Activated CD4-positive, alpha-beta T cell treated with anti-CD3 and anti-CD28 coated beads for 4 hours (primary cell): ENCODE data around the gene PLCL1.
A peak's percentile ranks its signal among the peaks of the same experiment; 100 is the strongest.

Experiments
- DNase-seq, 2 donors: peaks; one replicate each; pipeline ENCODE4 v3.0.0-alpha.2; 2020

Gene PLCL1

DNA sequence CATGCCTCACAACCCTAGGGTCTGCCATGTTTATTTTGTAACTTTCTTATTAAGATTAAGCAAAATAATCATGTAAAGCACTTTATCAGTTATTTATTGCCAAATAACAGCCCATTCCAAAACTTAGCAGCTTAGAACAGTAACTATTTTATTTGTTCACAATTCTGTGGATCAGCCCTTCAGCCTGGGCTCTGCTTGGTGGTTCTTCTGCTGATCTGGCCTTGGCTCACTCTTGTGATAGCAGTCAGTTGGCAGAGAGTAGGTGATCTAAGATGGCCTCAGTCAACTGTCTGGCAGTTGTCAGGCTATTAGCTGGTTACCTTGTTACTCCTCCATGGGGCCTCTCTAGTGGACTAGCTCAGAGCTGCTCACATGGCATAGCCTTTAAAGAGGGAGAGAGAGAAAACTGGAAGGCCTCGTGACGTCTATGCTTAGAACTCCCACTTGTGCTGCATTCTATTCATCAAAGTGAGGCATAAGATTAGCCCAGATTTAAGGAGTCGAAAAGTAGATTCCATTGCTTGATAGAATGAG lies 54.3 kb downstream of the PLCL1 start:
- DNase-seq = no peak

DNA sequence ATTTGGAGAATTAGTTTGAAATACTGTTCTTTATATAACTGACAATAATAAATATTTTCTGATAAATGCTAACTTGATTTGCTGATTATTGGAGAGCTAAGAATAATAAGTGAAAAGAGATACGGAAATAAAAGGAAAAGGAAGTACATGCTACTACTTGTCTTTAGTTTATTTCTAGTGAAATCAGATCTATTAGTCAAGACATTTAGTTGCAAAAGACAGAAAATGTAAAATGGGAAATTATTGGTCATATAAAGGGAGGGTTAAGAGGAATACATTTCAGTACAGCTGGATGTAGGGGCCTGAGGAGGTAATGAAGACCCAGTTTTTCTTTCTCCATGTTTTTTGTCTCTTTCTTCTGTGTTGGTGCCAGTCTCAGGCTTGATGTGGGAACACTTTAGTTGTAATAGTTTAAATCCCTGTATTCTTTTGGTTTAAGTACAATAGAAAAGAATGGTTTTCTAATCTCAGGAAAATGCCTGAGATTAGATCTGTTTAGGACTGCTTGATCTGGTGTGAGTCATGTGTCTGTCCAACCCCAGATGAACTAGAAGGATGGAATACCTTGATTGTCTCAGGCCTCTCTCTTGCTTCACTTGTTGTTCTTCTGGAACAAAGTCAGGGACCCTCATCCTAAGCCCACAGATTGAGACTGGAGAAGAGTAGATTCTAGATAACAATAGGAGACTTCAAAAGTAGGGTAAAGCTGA lies 58.0 kb downstream of the PLCL1 start:
- no peak for DNase-seq

DNA sequence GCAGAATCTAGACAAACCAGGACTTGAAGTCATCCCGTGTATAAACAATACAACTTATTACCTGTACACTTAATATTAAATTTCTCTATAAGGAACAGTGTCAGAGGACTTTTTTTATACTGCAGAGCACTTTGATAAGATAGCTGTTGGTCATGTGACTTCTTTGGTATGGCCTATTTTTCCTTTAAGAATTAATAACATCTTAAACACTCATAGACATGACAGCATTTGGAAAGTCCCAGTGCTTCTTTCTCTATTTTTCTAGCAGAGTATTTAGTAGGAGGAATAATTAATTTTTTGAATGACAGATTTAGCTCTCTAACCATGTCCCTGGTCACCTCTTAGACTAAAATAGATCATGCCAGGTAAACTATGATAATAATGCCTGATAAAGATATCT lies 59.4 kb downstream of the PLCL1 start:
- no peak for DNase-seq

DNA sequence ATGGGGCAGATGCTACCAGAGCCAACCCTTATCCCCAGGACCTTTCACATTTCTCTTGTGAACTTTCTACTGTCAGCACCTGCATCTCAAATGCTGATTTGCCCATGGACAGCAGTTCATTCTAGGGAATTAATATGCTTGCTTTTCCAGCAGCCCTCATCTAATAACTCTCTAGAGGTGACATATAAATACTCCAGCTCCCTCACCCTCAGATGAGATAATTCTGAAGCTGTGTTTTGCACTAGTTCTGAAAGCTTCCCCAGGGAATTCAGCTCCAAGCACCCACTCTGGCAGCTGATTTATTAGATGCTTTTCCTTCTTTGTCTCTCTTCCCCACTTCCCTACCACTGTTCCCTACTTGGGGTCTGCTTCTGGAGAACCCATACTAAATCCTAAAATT lies 62.1 kb downstream of the PLCL1 start:
- DNase-seq = no peak

DNA sequence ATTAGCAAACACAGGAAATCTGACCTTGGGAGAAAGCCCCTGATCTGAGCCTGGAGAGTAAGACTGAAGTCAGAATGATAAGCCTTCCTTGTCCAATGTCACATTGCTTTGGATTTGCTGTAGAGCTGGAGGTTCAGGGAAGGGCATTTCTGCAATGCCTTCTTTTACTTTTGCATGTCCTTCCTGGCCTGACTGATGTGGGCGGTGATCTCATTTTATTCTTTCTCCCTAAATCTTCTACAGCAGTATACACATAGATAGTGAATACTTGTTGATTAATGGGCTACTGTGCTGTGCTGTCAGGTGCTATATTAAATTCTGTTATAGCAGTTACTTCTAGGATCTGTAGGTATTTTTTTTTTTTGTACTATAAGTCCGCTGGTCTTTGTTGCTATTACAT lies 62.6 kb downstream of the PLCL1 start:
- DNase-seq = no peak

DNA sequence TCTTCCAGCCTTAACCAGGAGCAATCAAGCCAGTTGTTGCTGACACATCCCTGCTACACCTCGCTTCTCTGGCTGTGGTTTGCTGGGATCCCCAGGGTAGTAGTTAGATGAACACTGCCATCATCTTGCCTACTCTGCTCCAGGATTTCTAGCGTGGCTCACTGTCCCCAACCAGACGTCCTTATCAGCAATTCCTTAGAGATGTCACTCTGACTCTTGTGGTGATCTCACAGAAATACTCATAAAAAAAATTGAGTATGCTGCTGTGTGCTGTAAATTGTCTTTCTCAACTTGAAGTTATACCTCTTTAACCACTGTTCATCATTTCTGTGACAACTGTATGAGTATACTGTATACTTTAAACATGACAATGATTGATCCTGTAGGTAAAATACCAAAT lies 63.2 kb downstream of the PLCL1 start:
- DNase-seq = no peak

DNA sequence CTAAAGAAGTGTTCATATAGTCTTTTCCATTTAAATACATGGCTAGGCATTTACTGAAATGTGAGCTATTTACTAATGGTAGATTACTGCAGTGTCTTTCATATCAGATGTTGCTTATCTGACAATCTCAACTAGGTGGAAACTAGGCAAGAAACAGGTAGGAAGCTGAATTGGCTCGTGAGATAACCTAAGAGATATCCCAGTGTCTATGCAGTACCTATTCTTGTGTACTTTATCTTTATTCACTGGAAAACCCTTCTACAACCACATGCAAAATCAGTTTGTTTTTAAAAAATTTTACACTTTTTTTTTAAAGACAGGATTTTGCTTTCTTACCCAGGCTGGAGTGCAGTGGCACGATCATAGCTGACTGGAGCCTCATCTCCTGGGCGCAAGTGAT lies 63.8 kb downstream of the PLCL1 start:
- no peak for DNase-seq

DNA sequence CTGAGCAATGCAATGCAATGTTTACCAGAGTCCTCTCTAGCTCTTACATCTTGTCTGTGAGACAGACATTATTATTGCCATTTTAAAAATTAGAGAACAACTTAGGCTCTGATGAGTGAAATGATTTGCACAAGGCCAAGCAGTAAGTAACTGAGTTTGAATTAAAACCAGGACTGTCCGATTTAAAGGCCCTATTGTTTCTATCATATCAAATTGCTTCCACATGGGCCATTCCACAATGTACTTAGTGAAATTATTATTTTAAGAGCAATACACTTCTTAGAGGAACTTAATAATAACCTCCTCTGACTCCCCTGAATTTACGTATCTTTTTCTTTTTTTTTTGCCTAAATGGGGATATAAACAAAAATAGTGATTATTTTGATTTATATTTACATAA lies 64.6 kb downstream of the PLCL1 start:
- no peak for DNase-seq

DNA sequence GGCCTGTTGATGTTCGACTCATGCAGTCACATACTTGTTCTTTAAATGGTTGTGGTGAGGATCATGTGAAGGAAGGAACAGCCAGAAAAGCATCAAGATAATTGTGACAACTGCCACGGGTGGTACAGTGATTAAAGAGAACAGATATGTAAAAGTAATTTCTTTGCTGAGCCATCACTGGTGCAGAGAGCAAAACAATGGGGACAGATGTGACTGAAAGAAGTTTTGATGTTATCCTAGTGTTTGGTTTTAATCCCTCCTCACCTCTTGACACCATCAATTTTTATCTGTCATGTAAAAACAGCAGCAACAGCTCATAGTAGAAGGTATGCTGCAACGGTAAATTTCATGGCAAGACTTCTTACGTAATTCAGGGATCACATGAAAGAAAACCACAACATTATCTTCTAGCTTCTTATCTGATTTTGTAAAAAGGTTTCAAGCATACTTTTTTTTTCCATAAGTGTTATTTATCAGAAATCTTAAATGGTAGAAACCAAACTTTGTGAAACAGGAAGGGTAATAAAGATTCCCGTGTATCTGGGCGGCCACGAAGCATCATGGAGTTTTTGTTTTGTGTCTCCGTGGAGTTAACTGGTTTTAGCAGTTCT lies 65.2 kb downstream of the PLCL1 start:
- peak; percentile 40 to 51 for DNase-seq

DNA sequence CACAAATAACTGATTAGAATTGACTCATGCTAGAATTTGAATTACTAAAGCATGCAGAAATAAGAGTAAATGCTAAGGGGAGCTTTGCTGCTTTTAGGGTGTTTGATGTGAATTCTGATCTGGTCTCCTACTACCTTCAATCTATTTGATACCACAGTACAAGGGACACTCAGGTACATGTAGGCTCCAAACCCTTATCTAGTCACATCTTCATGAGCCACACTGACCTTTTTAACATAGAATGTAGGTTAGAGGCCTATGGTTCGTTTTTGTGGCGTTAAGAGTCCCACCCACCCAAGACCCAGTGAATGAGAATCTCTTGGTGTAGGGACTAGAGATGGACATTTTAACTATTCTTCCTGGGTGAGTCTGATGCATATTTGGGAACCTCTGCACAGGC lies 65.7 kb downstream of the PLCL1 start:
- no peak for DNase-seq

DNA sequence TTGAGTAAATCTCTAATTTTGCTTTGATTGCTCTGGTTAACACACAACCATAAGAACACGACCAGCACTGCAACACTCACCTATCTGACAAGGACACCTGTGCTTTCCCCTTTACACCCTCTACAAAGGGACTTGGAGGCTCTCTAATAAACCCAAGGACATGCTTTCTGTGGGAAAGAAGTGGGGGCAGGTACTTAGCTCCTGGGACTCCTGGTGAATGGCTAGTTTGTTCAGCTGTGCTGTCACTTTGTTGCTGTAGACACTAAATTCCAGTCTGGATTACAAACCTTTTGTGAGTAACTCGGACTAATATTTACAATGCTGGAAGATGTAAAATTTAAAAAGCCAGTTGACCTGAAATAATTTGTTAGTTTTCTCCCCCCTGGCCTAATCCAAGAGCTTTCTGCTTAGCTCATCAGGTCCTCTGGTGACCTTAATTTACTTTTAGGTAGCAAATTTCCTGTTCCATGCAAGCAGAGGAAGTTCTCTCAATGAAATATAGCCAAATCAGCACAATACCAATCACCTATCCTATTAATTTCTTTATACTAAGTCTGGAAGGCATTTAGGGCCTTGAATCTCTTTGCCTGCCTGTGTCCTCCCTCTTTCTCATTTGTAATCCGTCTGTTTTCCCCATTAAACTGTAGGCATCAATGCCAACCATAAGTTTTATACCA lies 67.5 kb downstream of the PLCL1 start:
- no peak for DNase-seq

DNA sequence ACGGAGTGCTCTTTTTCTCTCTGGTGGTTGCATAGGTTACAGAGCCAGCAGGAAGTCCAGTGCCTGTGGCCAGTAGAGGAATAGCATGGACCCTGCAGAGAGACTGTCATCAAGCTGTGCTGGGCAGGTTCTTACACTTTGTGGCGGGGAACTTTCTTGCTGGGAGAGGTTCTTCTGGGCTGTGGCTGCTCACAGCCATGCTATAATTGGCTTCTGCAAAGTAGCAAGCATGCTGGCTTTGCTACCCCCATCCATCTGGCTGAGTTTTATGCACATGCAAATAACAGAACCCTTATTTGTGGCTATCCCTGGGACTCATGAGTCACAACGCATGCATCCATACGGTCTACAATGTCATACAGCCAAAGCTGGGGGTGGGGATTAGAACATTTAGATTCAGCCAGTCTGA lies 68.9 kb downstream of the PLCL1 start:
- no peak for DNase-seq

DNA sequence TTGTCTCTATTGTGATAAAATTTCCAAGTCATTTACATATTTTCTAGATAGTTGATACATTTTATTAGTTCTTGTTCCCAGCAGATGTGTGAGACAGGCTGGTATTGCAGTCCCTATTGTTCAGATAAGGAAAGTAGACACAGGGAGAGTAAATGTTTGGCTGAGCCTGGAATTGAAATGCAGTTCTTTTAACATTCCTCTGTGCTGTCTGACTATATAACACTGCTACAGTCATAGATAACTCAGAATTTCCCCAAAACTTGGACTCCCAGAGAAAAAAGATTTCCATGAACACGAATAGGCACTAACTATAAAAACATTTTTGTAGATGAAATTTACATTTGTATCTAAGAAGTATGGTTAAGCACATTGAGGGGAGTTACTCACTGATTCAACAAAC lies 71.4 kb downstream of the PLCL1 start:
- no peak for DNase-seq

DNA sequence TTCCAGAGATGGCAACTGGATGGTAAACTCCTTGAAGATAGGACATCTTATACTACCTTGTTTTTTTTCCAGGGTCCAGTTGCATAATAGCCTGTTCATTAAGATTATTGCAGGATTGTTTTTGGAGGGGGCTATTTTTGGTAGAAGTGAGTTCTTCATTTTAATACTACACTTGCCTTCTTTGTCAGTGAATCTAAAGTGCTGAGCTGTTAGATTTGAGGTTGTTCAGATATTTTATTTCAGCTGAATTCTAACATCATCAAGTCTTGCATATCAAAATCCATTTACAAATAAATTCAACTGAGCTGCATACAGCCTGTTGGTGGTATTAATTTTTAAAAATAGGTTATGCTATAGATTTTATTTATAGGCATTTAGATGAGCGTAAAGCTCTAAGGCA lies 72.1 kb downstream of the PLCL1 start:
- no peak for DNase-seq

DNA sequence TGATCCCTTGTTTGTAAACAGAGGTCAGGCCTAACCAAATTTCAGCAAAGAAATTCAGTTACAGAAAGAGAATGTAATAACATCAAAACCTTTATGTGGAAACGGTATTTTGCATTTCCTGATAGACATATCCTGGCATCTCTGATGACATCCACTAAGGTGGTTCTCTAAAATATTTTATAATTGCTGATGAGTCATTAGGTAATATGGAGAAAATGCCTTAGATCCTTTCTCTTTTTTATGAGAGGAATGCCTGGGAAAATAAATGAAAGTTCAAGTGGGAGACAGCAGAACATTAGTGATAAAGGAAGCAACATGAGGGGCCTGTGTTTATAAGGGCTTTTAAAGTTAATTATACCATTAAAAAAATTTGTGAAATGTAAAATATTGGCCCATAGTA lies 72.6 kb downstream of the PLCL1 start:
- DNase-seq = no peak

DNA sequence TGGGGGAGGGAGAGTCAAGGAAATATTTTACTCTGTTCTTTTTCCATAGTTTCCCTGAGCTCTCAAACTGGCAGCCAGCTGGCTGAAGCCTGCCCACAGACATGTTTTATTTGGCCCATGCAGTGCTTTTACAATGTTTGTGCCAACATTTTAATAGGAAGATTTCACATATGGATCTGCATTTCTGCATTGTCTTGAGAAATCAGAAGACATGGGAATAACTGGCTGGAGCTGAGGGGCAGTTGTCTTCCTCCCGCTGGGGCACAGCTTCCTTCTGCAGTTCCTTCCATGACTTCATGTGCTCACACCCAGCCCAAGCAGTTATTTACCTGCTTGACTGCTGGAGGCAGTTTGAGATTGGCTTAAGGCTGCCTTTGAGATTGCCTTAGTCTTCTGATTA lies 74.4 kb downstream of the PLCL1 start:
- no peak for DNase-seq

DNA sequence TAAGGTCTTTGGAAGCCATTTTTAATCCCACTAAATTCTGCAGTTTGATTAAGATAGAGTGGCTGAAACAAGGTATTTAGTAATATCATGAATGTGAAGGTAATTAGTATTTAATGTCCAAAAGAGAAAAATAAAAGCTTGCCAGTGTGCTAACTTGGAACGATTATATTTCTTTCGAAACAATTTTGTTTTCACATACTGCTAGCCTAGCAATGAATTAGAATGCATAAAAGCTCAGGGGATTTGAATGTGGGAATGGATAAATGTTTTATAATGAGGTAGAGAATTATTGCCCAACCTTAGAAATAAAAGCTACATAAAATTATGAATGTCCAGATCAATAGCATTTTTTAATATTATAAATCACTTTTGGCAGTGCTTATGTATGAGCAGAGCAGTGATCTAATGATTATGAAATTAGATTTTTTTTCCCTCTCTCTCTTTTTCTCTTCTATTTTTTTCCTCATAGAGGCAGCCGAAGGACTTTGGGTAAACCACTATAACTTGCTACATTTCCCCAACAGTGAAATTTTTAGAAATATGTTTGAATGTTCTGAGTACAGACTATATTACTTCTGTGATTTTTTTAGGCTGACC lies 75.5 kb downstream of the PLCL1 start:
- DNase-seq = no peak

DNA sequence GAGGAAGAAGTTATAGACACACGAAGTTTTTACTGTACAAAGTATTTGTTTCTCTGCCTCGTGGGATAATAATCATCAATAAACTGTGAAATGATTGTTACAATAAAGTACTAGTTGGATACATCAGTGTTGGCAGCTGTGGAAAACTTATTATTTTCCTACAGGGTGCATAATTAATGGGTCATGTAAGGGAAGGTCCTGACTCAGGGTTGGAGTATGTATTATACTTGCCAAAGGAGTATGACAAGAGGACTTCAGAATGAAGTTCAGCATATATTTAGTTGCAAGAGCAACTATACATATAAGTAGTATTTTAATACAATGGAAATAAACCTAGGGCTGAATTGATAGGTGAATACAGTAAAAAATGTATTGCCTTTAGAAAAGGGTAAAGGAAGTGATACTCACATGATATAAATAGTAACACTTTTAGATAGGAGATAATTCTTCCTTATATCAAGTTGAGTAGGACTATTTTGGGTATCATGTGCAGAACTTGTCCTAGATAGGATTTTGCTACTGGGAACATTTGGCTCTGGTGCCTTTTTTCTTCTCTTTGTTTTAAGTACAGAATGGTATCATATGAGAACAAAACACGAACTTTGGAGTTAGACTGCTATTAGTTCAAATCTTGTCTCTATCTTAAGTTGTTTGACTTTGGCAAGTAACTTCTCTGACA lies 79.1 kb downstream of the PLCL1 start:
- no peak for DNase-seq

DNA sequence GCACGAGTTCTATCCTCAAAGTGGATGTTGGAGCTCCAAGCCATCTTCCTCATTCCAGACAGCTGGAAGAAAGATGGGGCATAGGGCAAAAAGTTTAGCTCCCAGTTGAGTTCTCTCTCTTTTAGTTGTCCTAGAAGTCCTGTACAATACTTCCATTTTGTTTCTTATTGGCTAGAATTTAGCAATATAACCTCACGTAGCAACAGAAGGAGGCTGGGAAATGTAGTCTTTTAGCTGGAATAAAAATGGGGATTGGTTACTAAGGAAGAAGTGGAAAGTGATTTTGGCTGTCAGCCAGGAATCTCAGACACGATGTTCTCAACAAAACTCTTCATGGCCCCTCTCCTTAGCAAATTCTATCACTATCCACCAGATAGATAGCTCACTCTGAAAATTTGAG lies 79.9 kb downstream of the PLCL1 start:
- DNase-seq = no peak

DNA sequence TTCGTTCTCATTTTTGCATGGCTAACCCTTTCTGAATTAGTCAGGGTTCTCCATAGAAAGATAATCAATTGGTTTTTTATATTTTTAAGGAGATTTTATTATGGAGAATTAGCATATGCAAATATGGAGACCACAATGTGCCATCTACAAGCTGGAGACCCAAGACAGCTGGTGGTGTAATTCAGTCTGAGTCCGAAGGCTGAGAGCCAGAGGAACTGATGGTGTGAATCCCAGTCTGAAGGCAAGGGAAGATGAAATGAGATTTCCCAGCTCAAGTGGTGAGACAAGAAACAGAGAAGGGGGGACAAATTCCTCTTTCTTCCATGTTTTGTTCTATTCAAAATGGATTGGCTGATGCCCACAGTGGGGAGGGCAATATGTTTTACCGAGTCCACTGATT lies 80.7 kb downstream of the PLCL1 start:
- DNase-seq = no peak

DNA sequence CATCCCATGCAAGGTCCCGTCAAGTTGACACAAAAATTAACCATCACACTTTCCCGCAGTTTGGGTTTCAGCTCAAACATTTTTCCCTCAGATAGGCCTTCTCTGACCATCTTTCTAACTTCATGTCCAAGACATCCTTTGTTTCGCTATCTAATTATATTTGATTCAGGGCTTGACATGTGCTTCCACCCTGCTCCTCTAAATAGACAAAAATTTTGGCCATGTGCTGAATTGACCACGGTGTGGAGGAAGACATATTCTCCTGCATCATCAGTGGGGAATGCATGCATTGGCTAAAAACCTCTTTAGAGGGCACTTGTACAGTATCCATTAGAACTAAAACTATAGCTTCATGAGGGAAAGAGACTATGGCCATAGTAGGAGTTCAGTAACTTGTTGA lies 81.2 kb downstream of the PLCL1 start:
- no peak for DNase-seq

DNA sequence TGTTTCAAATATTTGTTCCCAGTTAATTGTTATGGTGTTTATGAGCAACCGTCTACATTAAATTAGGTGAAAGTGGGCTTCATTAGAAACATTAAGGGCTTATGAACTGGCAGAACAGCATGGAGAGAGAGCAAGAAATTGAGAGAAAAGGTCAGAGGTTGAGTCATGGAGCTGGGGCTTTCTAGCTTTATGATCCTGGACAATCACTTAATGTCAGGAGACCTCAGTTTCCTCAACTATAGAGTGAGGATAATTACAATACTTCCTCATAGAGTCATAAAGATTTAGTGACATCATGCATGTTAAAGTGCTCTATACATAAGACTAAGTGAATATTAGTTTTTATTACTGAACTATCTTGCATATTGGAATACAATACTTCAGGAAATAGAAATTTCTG lies 83.9 kb downstream of the PLCL1 start:
- no peak for DNase-seq

DNA sequence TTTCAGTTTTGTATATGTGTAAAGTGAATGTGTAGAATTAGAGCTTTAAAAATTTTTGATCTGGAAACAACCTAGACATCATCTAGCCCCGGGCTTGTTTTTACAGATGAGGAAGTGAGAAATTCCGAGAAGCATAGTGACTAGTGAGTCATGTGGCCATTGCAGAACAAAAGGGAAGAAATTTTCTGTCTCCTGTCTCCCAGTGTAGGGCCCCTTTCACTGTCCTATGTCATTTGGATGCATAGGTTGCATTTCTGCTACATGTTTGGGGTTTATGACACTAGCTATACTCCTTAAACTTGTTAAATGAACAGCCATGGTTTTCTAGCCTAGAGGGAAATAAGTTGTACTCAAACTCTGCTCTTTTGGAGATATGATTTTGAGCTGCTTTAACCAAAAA lies 84.6 kb downstream of the PLCL1 start:
- DNase-seq = peak; percentile 32 to 44
